ENCODE measurements around the gene CD70. TPM values are rescaled to one million over a fixed set of nuclear protein-coding genes. Genes with fewer than 3 reads are reported as not detected.

Gene CD70
- total RNA-seq, 1 experiment from 2014 or later: 1.2 TPM

- Histone ChIP-seq H3K79me1 (ENCODE audit: insufficient read depth, low read depth, low read length, poor library complexity, severe bottlenecking) (no peaks in the 10 kb centered on the region), H2BK20ac (ENCODE audit: low read depth, low read length, poor library complexity, severe bottlenecking) (no peak overlapping the region), H3K27me3 (ENCODE audit: insufficient read depth, low read length) (no peaks in the 10 kb centered on the region), H2BK15ac (ENCODE audit: low read depth, low read length) (no peak overlapping the region), H2AFZ (ENCODE audit: low read length) (no peak overlapping the region), H3K9me3 (ENCODE audit: control insufficient read depth, low read depth, low read length) (no peaks in the 10 kb centered on the region), H2AK5ac (ENCODE audit: insufficient read length, low read length) (no peak overlapping the region), H2BK5ac (ENCODE audit: insufficient read length, low read length) (no peak overlapping the region), H4K5ac (ENCODE audit: insufficient read length, low read depth, low read length) (no peak overlapping the region), H4K91ac (ENCODE audit: insufficient read length, low read depth, low read length) (no peak overlapping the region), H3K9ac (ENCODE audit: extremely low read depth, insufficient read length, low read length) (no peak overlapping the region), H3T11ph (ENCODE audit: low read length) (no peak overlapping the region), H3K56ac (ENCODE audit: insufficient read length, low read depth, low read length) (no peak overlapping the region), H3K79me2 (ENCODE audit: insufficient read depth, low read length) (no peaks in the 10 kb centered on the region), H3K4me2 (ENCODE audit: insufficient read depth, insufficient read length, low read length) (no peak overlapping the region), H3K23me2 (ENCODE audit: insufficient read length, low read depth, low read length, poor library complexity, severe bottlenecking) (no peaks in the 10 kb centered on the region), H3K18ac (ENCODE audit: insufficient read length, low read depth, low read length) (no peak overlapping the region), H3K27ac (ENCODE audit: insufficient read length, low read depth, low read length) (no peak overlapping the region), H3K23ac (ENCODE audit: insufficient read length, low read depth, low read length) (no peak overlapping the region), H3K4me1 (ENCODE audit: insufficient read depth, low read length) (no peaks in the 10 kb centered on the region), H2BK12ac (ENCODE audit: insufficient read length, low read depth, low read length) (no peak overlapping the region), H3K4ac (ENCODE audit: low read depth, low read length) (no peak overlapping the region), H2BK120ac (ENCODE audit: low read depth, low read length, poor library complexity, severe bottlenecking) (no peak overlapping the region), H3K14ac (ENCODE audit: insufficient read depth, low read length) (peak overlapping the region; percentile 36; the same call in 1 of the 2 replicates), H4K8ac (replicated peaks; ENCODE audit: insufficient read length, low read depth, low read length) (no peak overlapping the region), H4K20me1 (ENCODE audit: control insufficient read depth, insufficient read depth, insufficient read length) (no peaks in the 10 kb centered on the region)
- DNase-seq: no peak
- WGBS (ENCODE audit: extremely low coverage, insufficient read length, low lambda C conversion rate): 100% methylated on average over 1 of the region's 11 CpGs
- peaks cover 25% of the 10 kb centered on the region for H3K27me3 Mint-ChIP-seq (ENCODE audit: low read depth)
- TF ChIP-seq, protein P1, sequence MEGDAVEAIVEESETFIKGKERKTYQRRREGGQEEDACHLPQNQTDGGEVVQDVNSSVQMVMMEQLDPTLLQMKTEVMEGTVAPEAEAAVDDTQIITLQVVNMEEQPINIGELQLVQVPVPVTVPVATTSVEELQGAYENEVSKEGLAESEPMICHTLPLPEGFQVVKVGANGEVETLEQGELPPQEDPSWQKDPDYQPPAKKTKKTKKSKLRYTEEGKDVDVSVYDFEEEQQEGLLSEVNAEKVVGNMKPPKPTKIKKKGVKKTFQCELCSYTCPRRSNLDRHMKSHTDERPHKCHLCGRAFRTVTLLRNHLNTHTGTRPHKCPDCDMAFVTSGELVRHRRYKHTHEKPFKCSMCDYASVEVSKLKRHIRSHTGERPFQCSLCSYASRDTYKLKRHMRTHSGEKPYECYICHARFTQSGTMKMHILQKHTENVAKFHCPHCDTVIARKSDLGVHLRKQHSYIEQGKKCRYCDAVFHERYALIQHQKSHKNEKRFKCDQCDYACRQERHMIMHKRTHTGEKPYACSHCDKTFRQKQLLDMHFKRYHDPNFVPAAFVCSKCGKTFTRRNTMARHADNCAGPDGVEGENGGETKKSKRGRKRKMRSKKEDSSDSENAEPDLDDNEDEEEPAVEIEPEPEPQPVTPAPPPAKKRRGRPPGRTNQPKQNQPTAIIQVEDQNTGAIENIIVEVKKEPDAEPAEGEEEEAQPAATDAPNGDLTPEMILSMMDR (conservative IDR thresholded peaks at IDR 0.05): no peak
- H3K4me1 Mint-ChIP-seq: 0 out of 4 replicates have a peak, but pooled peaks cover 0 to 2% of the 10 kb centered on the region in 2 experiments
- no peak overlapping the region; a peak in 1 of 7 replicates for H3K27ac Mint-ChIP-seq
- no peak overlapping the region for H3K4me3 Mint-ChIP-seq
- H3K36me3 Mint-ChIP-seq (ENCODE audit: insufficient read depth in 1 of 3, low read depth in 3 of 3): no peaks in the 10 kb centered on the region
- H3K9me3 Mint-ChIP-seq: peaks cover 0 to 68% of the 10 kb centered on the region in 2 experiments; a peak in 2 of 5 replicates
Measured at GRCh38 chr19:6604906-6605305, 14.0 kb upstream of the CD70 start.
